Activated CD4-positive, alpha-beta T cell treated with anti-CD3 and anti-CD28 coated beads, Interleukin-2, amount 10 ng/mL, durations not matched to agents 24 days and 14 days (primary cell): ENCODE data around the gene CTU2. TPM values are rescaled to one million over a fixed set of nuclear protein-coding genes. Genes with fewer than 3 reads are reported as not detected.

ENCODE experiments used
- DNase-seq: peaks from one replicate; pipeline ENCODE4 v3.0.0; 2022
- H3K27ac Mint-ChIP-seq: one replicate; pipeline ENCODE4 v1.8.0; 2022; ENCODE audit warnings: mild to moderate bottlenecking, mixed read lengths
- H3K27me3 Mint-ChIP-seq: one replicate; pipeline ENCODE4 v1.8.0; 2022; ENCODE audit warnings: mixed read lengths
- H3K36me3 Mint-ChIP-seq: one replicate; pipeline ENCODE4 v1.8.0; 2022; ENCODE audit warnings: low read depth, mild to moderate bottlenecking, mixed read lengths
- H3K4me1 Mint-ChIP-seq: one replicate; pipeline ENCODE4 v1.8.0; 2021; ENCODE audit warnings: mixed read lengths
- H3K4me3 Mint-ChIP-seq: one replicate; pipeline ENCODE4 v1.8.0; 2022; ENCODE audit warnings: mild to moderate bottlenecking, moderate library complexity, mixed read lengths
- H3K9me3 Mint-ChIP-seq: one replicate; pipeline ENCODE4 v1.8.0; 2021; ENCODE audit warnings: mixed read lengths
- intact Hi-C: fragments of 100-400 bp; cut with micrococcal nuclease; formaldehyde crosslinking; loops from one replicate; pipeline ENCODE4 v1.15.1; 2023
- total RNA-seq: library from RNA; stranded (reverse); gene quantifications from 2 replicates; pipeline ENCODE4 v1.2.3, GENCODE V29; 2022

CTU2 gene
- total RNA-seq, 1 donor from 2014 or later: 69.9 TPM

DNA sequence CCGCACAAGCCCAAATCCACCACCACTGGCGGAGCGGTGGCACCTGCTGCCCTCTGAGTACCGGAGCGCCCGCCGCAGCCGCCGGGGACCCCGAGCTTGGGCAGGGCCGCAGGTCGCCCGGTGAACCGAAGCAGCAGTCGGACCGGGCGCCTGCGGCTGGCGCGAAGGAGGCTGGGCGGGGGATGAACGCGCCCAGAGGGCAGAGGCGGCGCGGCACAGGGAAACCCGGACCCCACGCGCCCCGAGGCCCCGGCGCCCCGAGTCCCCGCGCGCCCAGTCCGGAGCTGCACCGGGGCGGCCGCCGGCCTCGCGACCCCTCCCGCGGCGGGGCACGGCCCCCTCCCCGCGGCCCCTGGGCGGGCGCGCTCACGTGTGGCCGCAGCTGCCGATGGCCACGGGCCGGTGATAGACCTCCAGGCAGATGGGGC is 488 bp upstream of the CTU2 start:
- peak overlapping the region; percentile 87 for H3K27ac Mint-ChIP-seq
- peaks cover 40% of the 10 kb centered on the region for H3K4me1 Mint-ChIP-seq
- peaks cover 15% of the 10 kb centered on the region for H3K36me3 Mint-ChIP-seq
- peak; percentile 78 for DNase-seq
- peak overlapping the region; percentile 81 for H3K4me3 Mint-ChIP-seq
- intact Hi-C loops: loop anchor here (1.0 to 2.0 kb wide), 3 partner anchors 31 to 136 kb away; partner anchors contain the start of gene ZC3H18
- no peaks in the 10 kb centered on the region for H3K27me3 Mint-ChIP-seq
- no peaks in the 10 kb centered on the region for H3K9me3 Mint-ChIP-seq

- Mint-ChIP-seq H3K27me3 (no peaks in the 10 kb centered on the region), H3K4me1 (peaks cover 34% of the 10 kb centered on the region), H3K4me3 (peak overlapping the region; percentile 88), H3K9me3 (no peaks in the 10 kb centered on the region), H3K27ac (peak overlapping the region; percentile 81), H3K36me3 (peaks cover 12% of the 10 kb centered on the region)
- intact Hi-C loops: loop anchor here (1.0 kb wide), 2 partner anchors 30 to 137 kb away; partner anchors contain the start of gene ZC3H18
- no peak for DNase-seq
These were observed 893 bp downstream of the CTU2 start for GRCh38 chr16:88706965-88707826.

DNA sequence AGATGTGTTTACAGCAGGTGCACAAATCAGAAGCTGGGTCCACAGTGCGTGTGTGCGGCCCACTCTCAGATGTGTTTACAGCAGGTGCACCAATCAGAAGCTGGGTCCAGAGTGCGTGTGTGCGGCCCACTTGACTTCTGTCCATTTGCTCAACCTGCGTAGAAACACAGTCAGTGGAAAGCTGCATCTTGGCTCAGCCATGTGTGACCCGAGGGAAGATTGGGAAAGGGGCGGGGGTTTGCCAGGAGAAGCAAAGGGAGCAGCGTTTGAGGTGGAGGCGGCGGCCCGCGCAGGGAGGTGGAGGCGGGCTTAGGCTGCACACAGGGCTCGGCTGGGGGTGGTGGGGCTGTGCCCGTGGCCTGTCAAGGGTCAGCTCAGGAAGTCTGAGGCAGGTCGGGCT is 4.3 kb downstream of the CTU2 start:
- Mint-ChIP-seq H3K9me3 (no peaks in the 10 kb centered on the region), H3K27me3 (no peaks in the 10 kb centered on the region), H3K36me3 (peaks cover 11% of the 10 kb centered on the region), H3K4me1 (peaks cover 8% of the 10 kb centered on the region), H3K27ac (no peak overlapping the region), H3K4me3 (no peak overlapping the region)
- intact Hi-C loops: no loop called here
- no peak for DNase-seq

GRCh38 chr16:88711750-88712340 is 5.5 kb downstream of the CTU2 start:
- H3K27ac Mint-ChIP-seq: no peak overlapping the region
- intact Hi-C loops: no loop called here
- no peak overlapping the region for H3K4me3 Mint-ChIP-seq
- DNase-seq: no peak
- no peaks in the 10 kb centered on the region for H3K9me3 Mint-ChIP-seq
- peaks cover 8% of the 10 kb centered on the region for H3K4me1 Mint-ChIP-seq
- peaks cover 16% of the 10 kb centered on the region for H3K36me3 Mint-ChIP-seq
- H3K27me3 Mint-ChIP-seq: no peaks in the 10 kb centered on the region

DNA sequence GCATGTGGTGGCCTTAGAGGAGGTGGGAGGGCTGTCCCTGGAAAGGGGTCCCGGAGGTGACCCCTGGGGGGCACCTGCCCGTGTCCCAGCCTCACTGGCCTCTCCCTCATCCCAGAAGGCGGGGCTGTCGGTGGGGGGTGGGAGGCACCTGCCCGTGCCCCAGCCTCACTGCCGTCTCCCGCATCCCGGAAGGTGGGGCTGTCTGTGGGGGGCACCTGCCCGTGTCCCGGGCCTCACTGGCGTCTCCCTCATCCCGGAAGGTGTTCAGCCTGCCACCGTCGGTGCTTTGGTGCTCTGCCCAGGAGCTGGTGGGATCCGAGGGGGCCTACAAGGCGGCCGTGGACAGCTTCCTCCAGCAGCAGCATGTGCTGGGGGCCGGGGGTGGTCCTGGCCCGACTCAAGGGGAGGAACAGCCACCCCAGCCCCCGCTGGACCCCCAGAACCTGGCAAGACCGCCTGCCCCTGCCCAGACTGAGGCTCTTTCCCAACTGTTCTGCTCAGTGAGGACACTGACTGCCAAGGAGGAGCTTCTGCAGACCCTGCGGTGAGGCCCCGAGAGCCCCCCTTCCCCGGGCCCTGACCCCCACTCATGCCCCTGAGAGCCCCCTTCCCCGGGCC is 6.2 kb downstream of the CTU2 start:
- Mint-ChIP-seq H3K9me3 (no peaks in the 10 kb centered on the region), H3K36me3 (peaks cover 18% of the 10 kb centered on the region), H3K27me3 (no peaks in the 10 kb centered on the region), H3K27ac (no peak overlapping the region), H3K4me1 (peaks cover 1% of the 10 kb centered on the region), H3K4me3 (no peak overlapping the region)
- intact Hi-C loops: no loop called here
- no peak for DNase-seq

DNA sequence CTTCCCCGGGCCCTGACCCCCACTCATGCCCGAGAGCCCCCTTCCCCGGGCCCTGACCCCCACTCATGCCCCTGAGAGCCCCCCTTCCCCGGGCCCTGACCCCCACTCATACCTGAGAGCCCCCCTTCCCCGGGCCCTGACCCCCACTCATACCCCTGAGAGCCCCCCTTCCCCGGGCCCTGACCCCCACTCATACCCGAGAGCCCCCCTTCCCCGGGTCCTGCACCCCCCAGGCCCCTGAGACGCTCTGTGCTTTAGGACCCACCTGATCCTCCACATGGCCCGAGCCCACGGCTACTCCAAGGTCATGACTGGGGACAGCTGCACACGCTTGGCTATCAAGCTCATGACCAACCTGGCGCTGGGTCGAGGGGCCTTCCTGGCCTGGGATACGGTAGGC is 6.8 kb downstream of the CTU2 start:
- no peak overlapping the region for H3K4me3 Mint-ChIP-seq

DNA sequence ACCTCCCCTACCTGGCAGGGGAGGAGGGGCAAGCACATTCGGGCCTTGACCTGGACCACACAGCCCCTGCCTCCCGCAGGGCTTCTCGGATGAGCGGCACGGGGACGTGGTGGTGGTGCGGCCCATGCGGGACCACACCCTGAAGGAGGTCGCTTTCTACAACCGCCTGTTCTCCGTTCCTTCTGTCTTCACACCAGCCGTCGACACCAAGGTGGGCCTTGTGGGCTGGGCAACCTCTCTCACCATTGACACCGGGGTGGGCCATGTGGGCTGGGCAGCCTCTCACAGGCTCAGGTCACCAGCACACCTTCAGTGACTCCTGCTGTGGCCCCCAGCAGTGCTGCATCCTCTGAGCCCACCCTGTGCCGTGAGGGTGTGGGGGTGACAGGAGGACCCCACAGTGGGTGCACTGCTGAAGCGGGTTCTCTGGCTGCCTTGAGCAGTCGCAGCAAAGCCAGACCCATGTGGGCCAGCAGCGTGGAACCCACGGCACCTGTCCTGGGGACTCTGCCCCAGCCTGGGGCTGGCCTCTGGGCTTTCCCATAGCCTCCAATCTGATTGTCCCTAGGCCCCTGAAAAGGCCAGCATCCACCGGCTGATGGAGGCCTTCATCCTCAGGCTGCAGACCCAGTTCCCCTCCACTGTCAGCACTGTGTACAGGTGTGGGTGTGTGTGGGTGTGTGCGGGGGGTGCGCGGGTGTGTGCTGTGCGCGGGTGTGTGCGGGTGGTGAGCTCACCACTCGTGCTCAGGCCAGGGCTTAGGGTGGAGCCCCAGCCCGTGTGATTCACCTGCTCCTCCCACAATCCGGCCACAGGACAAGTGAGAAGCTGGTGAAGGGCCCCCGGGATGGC is 7.5 kb downstream of the CTU2 start:
- DNase-seq: no peak
- Mint-ChIP-seq H3K4me3 (no peak overlapping the region), H3K9me3 (no peaks in the 10 kb centered on the region), H3K36me3 (peaks cover 26% of the 10 kb centered on the region), H3K4me1 (no peaks in the 10 kb centered on the region), H3K27ac (no peak overlapping the region), H3K27me3 (no peaks in the 10 kb centered on the region)
- intact Hi-C loops: no loop called here

More for the DNA sequence above, 6.8 kb downstream of the CTU2 start:
- Mint-ChIP-seq H3K9me3 (no peaks in the 10 kb centered on the region), H3K4me1 (no peaks in the 10 kb centered on the region), H3K27ac (no peak overlapping the region), H3K36me3 (peaks cover 21% of the 10 kb centered on the region), H3K27me3 (no peaks in the 10 kb centered on the region)
- DNase-seq: no peak
- intact Hi-C loops: no loop called here

DNA sequence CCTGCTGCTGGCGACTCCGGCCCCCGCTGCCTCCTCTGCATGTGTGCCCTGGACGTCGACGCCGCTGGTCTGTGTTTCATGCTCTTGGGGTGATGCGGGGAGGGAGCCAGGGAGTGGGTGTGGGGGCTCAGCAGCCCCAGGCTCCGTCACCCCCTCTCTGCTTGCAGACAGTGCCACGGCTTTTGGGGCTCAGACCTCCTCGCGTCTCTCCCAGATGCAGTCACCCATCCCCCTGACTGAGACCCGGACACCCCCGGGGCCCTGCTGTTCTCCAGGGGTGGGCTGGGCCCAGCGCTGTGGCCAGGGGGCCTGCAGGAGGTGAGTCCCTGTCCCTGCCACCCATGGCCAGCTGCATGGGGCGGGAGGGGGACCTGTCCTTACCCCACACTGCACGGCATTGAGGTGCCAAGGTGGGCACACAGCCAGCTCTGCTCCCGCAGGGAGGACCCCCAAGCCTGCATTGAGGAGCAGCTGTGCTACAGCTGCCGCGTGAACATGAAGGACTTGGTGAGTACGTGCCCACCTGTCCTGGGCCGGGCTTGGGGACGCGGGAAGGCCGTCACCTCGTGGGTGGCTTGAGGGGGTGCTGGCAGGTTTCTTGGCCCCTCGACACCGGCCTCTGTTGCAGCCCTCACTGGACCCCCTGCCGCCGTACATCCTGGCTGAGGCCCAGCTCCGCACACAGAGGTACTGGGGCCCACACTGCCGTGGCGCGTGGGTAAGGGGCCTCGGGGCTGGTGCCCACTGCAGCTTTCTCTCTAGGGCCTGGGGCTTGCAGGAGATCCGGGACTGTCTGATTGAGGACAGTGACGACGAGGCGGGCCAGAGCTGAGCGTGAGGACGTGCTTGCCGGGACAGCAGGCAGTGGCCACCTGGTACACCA is 8.4 kb downstream of the CTU2 start:
- DNase-seq: no peak
- H3K4me1 Mint-ChIP-seq: no peaks in the 10 kb centered on the region
- H3K4me3 Mint-ChIP-seq: no peak overlapping the region
- H3K27ac Mint-ChIP-seq: no peak overlapping the region
- peaks cover 29% of the 10 kb centered on the region for H3K36me3 Mint-ChIP-seq
- no peaks in the 10 kb centered on the region for H3K27me3 Mint-ChIP-seq
- no peaks in the 10 kb centered on the region for H3K9me3 Mint-ChIP-seq
- intact Hi-C loops: no loop called here

- no peak for DNase-seq
- H3K27ac Mint-ChIP-seq: no peak overlapping the region
- peaks cover 34% of the 10 kb centered on the region for H3K36me3 Mint-ChIP-seq
- H3K9me3 Mint-ChIP-seq: no peaks in the 10 kb centered on the region
- H3K4me1 Mint-ChIP-seq: no peaks in the 10 kb centered on the region
- no peaks in the 10 kb centered on the region for H3K27me3 Mint-ChIP-seq
- H3K4me3 Mint-ChIP-seq: no peak overlapping the region
- intact Hi-C loops: no loop called here
These were observed 9.2 kb downstream of the CTU2 start for GRCh38 chr16:88715312-88716190.

DNA sequence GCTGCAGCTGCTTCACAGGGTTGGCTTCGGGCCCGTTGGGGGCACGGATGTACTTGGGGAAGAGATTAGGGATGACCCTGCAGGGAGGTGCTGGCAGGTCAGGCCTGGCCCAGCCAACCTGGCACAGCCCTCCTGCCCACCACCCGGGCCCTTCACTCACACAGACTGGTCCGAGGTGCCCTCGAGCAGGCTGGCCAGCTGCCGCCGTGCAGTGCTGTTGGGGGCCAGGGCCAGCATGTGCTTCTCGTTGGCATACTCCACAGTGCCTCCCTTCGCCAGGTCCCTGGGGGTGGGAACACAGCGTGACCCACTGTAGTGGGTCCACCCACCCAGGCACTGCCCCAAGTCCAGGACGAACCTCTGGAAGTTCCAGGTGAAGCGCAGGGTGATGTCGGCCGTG is 9.9 kb downstream of the CTU2 start:
- Mint-ChIP-seq H3K9me3 (no peaks in the 10 kb centered on the region), H3K36me3 (peaks cover 36% of the 10 kb centered on the region), H3K4me1 (no peaks in the 10 kb centered on the region), H3K4me3 (no peak overlapping the region), H3K27ac (no peak overlapping the region), H3K27me3 (no peaks in the 10 kb centered on the region)
- intact Hi-C loops: no loop called here
- DNase-seq: no peak

DNA sequence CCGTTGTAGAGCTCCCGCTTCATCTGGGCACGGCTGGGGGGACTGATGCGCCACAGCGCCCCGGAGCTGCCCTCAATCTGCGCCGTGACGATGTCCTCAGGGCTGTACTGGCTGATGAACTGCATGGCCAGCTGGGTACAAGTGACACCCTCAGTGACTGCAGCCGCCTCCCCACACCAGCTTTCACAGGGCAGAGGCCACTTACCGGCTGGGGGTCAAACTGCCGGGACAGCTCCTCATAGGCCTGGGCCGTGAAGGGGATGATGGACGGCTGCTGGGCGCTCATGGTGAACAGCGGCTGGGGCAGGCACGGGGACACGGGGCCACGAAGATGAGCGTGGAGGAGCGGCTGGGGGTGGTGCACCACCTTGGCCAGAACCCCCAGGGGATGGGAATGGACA is 10.3 kb downstream of the CTU2 start:
- peaks cover 39% of the 10 kb centered on the region for H3K36me3 Mint-ChIP-seq
- H3K4me3 Mint-ChIP-seq: no peak overlapping the region
- H3K27me3 Mint-ChIP-seq: no peaks in the 10 kb centered on the region
- no peak for DNase-seq
- H3K4me1 Mint-ChIP-seq: no peaks in the 10 kb centered on the region
- intact Hi-C loops: no loop called here
- H3K9me3 Mint-ChIP-seq: no peaks in the 10 kb centered on the region
- H3K27ac Mint-ChIP-seq: no peak overlapping the region

DNA sequence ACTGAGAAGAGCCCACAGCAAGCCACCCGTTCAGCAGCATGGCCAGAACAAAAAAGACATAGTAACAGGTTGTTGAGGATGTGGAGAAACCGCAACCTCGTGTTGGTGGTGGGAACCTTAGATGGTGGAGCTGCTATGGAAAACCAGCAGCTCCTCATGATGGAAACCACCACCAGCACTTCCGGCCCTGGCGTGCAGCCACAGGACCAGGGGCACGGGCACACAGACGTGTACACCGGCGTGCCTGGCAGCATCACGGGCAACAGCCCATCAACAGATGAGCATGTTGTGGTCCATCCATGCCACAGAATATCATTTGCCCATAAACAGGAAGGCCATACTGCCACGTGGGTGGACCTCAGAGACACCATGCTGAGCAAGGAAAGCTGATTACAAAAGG is 11.9 kb downstream of the CTU2 start:
- no peak for DNase-seq
- H3K27ac Mint-ChIP-seq: peak overlapping the region; percentile 18
- H3K9me3 Mint-ChIP-seq: no peaks in the 10 kb centered on the region
- H3K27me3 Mint-ChIP-seq: no peaks in the 10 kb centered on the region
- no peak overlapping the region for H3K4me3 Mint-ChIP-seq
- H3K36me3 Mint-ChIP-seq: peaks cover 42% of the 10 kb centered on the region
- intact Hi-C loops: no loop called here
- no peaks in the 10 kb centered on the region for H3K4me1 Mint-ChIP-seq
